ENCODE results near the gene POLR3K. TPM values are rescaled to one million over a fixed set of nuclear protein-coding genes. Genes with fewer than 3 reads are reported as not detected.

Gene POLR3K
- total RNA-seq, 6 donors from 2014 or later: 4.2 to 15.7 (median 6.6) TPM

- ATAC-seq (ENCODE audit: low FRiP score in 2 of 2) (no peak), DNase-seq (peak in 1 of 2 donors; percentile 75)
- WGBS, 2 donors: 95 to 98% methylated on average over 14 to 29 of the region's 30 CpGs
- H3K27ac ChIP-seq: no peak overlapping the region
- H3K36me3 ChIP-seq: peaks cover 0 to 67% (median 46%) of the 10 kb centered on the region in 4 donors
- H3K4me1 ChIP-seq: peaks cover 13 to 20% (median 17%) of the 10 kb centered on the region in 4 donors
- no peaks in the 10 kb centered on the region for H3K9me3 ChIP-seq
- no peaks in the 10 kb centered on the region for H3K27me3 ChIP-seq
- no peak overlapping the region for H3K4me3 ChIP-seq
- TF ChIP-seq POLR2A (IDR thresholded peaks at IDR 0.05) (no peak), POLR2AphosphoS5 (IDR thresholded peaks at IDR 0.05) (no peak), EP300 (IDR thresholded peaks at IDR 0.05) (no peak), CTCF (IDR thresholded peaks at IDR 0.05) (no peak)
These were observed 36.2 kb upstream of the POLR3K start for GRCh38 chr16:89391-90302.

- Histone ChIP-seq H3K36me3 (peaks cover 0 to 64% (median 43%) of the 10 kb centered on the region in 4 donors), H3K27ac (no peak overlapping the region), H3K4me3 (no peak overlapping the region), H3K27me3 (no peaks in the 10 kb centered on the region), H3K4me1 (peaks cover 24 to 31% (median 27%) of the 10 kb centered on the region in 4 donors), H3K9me3 (no peaks in the 10 kb centered on the region)
- WGBS, 2 donors: 94 to 100% methylated on average over 2 to 14 of the region's 14 CpGs
- TF ChIP-seq CTCF (IDR thresholded peaks at IDR 0.05) (no peak), POLR2A (IDR thresholded peaks at IDR 0.05) (no peak), POLR2AphosphoS5 (IDR thresholded peaks at IDR 0.05) (no peak), EP300 (IDR thresholded peaks at IDR 0.05) (no peak)
- ATAC-seq (ENCODE audit: low FRiP score in 2 of 2): no peak
- peak in 1 of 2 donors; percentile 45 for DNase-seq
These were observed 35.2 kb upstream of the POLR3K start for GRCh38 chr16:88613-89012.

- 91% methylated on average over 23 of the region's 23 CpGs; no CpG with 5 or more reads in 1 of the 2 donors for WGBS, 2 donors
- H3K4me3 ChIP-seq: no peak overlapping the region
- H3K36me3 ChIP-seq: peaks cover 0 to 67% (median 41%) of the 10 kb centered on the region in 4 donors
- H3K27me3 ChIP-seq: no peaks in the 10 kb centered on the region
- TF ChIP-seq POLR2A (IDR thresholded peaks at IDR 0.05) (no peak), CTCF (IDR thresholded peaks at IDR 0.05) (no peak), POLR2AphosphoS5 (IDR thresholded peaks at IDR 0.05) (no peak), EP300 (IDR thresholded peaks at IDR 0.05) (no peak)
- H3K9me3 ChIP-seq: no peaks in the 10 kb centered on the region
- ATAC-seq (ENCODE audit: low FRiP score in 2 of 2) (no peak), DNase-seq (peak in 1 of 2 donors; percentile 68)
- H3K4me1 ChIP-seq: peaks cover 30 to 42% (median 33%) of the 10 kb centered on the region in 4 donors
- peak overlapping the region; percentile 75 to 81 (median 79) for H3K27ac ChIP-seq
These were observed 33.1 kb upstream of the POLR3K start for GRCh38 chr16:86483-86952.

GRCh38 chr16:85865-86264 lies 32.5 kb upstream of the POLR3K start:
- DNase-seq (peak in 1 of 2 donors; percentile 30), ATAC-seq (ENCODE audit: low FRiP score in 2 of 2) (no peak)
- Histone ChIP-seq H3K36me3 (peaks cover 0 to 67% (median 41%) of the 10 kb centered on the region in 4 donors), H3K9me3 (no peaks in the 10 kb centered on the region), H3K4me1 (peaks cover 30 to 42% (median 33%) of the 10 kb centered on the region in 4 donors), H3K27ac (peak overlapping the region; percentile 75 to 81 (median 79)), H3K4me3 (no peak overlapping the region), H3K27me3 (no peaks in the 10 kb centered on the region)
- no peak for TF ChIP-seq POLR2A (IDR thresholded peaks at IDR 0.05)
- no peak for TF ChIP-seq POLR2AphosphoS5 (IDR thresholded peaks at IDR 0.05)
- no peak for TF ChIP-seq EP300 (IDR thresholded peaks at IDR 0.05)
- no peak for TF ChIP-seq CTCF (IDR thresholded peaks at IDR 0.05)
- 75 to 90% methylated on average over 1 to 9 of the region's 9 CpGs for WGBS, 2 donors

Measured in upper lobe of left lung (tissue), 6 donors.